Metanephros (tissue), 1 donor: Measurements from ENCODE around the gene TMEM121. TPM values are rescaled to one million over a fixed set of nuclear protein-coding genes. Genes with fewer than 3 reads are reported as not detected.

ENCODE experiments used
- total RNA-seq: library from RNA; depleted of rRNA; stranded (reverse); fragments of >200 nt; gene quantifications from one replicate; pipeline ENCODE4 v1.2.3, GENCODE V29; 2014

Gene TMEM121
- 14.7 TPM for total RNA-seq

DNA sequence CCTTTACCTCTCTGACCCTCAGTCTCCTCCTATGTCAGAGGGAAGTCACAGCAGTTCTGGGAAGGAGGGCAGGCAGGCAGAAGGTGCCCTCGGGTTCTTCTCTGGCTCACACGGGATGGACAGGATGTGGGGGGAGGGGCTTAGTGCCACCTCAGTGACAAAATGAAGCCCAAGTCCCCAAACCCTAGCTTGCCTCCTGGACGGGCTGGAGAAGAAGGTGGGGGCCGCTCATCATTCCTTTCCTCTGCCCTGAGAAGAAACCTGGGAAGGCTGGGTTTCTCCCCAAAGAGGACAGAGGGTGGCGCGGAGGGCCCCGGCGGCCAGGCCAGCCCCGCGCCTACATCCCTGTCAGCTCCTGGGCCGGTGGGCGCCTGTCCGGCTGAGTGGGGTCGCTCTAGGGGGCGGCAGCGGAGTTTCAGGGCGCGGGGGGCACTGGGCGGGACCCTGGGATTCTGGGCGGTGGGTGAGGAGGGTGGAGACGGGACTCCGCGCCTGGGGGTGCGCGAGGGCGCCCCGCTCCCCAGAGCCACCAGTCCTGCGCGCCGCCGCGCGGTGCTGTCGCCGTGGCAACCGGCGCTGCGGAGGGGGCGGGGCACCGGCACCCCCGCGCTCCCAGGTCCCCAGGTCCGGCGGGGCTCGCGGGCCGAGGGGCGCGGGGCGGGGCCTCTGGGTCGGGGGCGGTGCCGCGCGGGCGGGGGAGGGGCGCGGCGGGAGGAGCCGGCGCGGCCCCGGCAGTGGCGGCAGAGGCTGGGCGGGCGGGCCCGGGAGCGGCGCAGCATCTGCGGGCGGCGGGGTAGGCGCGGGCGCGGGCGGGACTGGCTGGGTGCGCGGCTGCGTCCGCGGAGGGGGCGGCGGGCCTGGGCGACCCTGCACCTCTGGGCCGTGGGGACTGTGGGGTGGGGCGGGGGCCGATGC, at the start of gene TMEM121:
TMEM121 (plus strand) TSS at position 723 of the 915 bp plus-strand sequence. CDS start 2,252 bp downstream, outside the sequence.

DNA sequence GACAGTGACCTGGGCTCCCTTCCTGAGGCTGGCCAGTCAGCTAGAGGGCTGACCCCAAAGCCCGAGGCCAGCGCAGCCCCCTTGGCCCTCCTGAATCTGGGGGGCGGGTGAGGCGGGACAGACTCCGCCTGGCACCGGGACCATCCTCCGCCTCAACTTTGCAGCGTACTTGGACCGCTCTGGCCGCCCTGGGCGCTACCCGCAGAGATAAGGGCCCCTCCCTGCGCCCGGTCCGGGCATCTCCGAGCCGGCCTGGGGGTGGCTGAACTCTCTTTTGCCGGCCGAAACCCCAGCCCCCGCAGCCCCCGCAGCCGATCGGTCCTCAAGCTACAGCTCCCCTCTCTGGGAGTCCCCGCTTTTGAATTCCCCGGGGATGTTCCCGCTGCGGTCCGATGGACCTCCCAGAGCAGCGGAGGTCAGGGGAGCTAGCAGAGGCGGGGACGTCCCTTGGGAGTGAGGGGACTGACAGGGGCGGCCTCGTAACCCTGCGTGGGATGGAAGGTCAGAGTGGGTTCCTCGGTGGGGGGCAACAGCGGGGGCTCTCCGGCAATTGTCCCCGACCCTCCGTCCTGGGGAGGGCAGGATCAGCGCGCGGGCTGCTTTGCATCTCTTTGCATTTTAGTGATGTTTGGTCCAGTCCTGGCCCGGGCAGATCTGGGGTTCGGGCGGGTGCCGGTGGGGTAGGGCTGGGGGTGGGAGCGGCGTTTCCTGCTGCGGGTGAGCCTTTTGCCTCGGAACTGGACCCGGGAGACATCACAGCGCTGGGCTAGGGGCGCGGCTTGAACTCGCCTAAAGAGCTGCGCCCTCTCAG, 40.0 kb upstream of the TMEM121 start, which contains the start of gene CRIP1:
CRIP1 (plus strand) TSS at position 724 of the 811 bp plus-strand sequence. CDS start 374 bp downstream, outside the sequence.

GRCh38 chr14:105490572-105491365, 35.6 kb upstream of the TMEM121 start, which contains the start of gene TEDC1:
TSS of gene TEDC1 (plus strand) at chr14:105491246. CDS start at chr14:105491376, 130 bp downstream.

Other genes starting within 250 kb of the TMEM121 start
- gene BRF1, start 225.6 kb upstream of the TMEM121 start, total RNA-seq: 59.5 TPM
- gene PACS2, start 211.8 kb upstream of the TMEM121 start, total RNA-seq: 94.1 TPM
- 0.23 TPM for gene TEX22, start 128.0 kb upstream of the TMEM121 start, total RNA-seq
- 82.3 TPM for gene MTA1, start 106.8 kb upstream of the TMEM121 start, total RNA-seq
- gene CRIP2, start 51.8 kb upstream of the TMEM121 start, total RNA-seq: 147 TPM
- gene CRIP1, start 39.7 kb upstream of the TMEM121 start, total RNA-seq: 32.8 TPM
- 8.7 TPM for gene TEDC1, start 35.3 kb upstream of the TMEM121 start, total RNA-seq